Suprapubic skin (tissue), 4 donors: Measurements from ENCODE around the gene PGGHG. TPM values are rescaled to one million over a fixed set of nuclear protein-coding genes. Genes with fewer than 3 reads are reported as not detected.

Experiments used
- DNase-seq, 2 donors: peaks; one replicate each; pipeline ENCODE4 v3.0.0-alpha.2; 2019; ENCODE audit warnings: low spot score in 2 of 2
- H3K27ac ChIP-seq: fragments of 200-600 bp; sonication (generic); one replicate; pipeline ENCODE4 v1.5.1; 2019
- H3K27me3 ChIP-seq: fragments of 200-600 bp; sonication (generic); one replicate; pipeline ENCODE4 v1.5.1; 2019
- H3K36me3 ChIP-seq: fragments of 200-600 bp; sonication (generic); one replicate; pipeline ENCODE4 v1.5.1; 2019
- H3K4me1 ChIP-seq: fragments of 200-600 bp; sonication (generic); one replicate; pipeline ENCODE4 v1.5.1; 2019
- H3K4me3 ChIP-seq: fragments of 200-600 bp; sonication (generic); one replicate; pipeline ENCODE4 v1.5.1; 2019; ENCODE audit warnings: mild to moderate bottlenecking
- H3K9me3 ChIP-seq: fragments of 200-600 bp; sonication (generic); one replicate; pipeline ENCODE4 v1.5.1; 2019
- CTCF ChIP-seq, 2 donors: fragments of 200-600 bp in 1 of 2; fragments of 450-650 bp in 1 of 2; sonication (generic) in 1 of 2; IDR thresholded peaks; one replicate each; pipeline ENCODE4 v1.5.1; 2016 to 2019; ENCODE audit warnings: antibody characterized with exemption in 2 of 2, mild to moderate bottlenecking in 1 of 2, moderate library complexity in 1 of 2
- EP300 ChIP-seq: sonication (generic); formaldehyde crosslinking; IDR thresholded peaks from one replicate; pipeline ENCODE4 v1.6.1; 2017; ENCODE audit warnings: antibody characterized with exemption
- POLR2A ChIP-seq, 2 donors: fragments of 450-650 bp; IDR thresholded peaks; one replicate each; pipeline ENCODE4 v1.6.1; 2017; ENCODE audit warnings: antibody characterized with exemption in 2 of 2, mild to moderate bottlenecking in 2 of 2, moderate library complexity in 2 of 2
- POLR2AphosphoS5 ChIP-seq, 3 donors: sonication (generic); formaldehyde crosslinking; IDR thresholded peaks; one replicate each; pipeline ENCODE4 v1.6.1; 2017; ENCODE audit warnings: antibody characterized with exemption in 3 of 3
- WGBS: methylation state at CpG from one replicate; pipeline ENCODE4 v1.1.5; 2018; 5-methylcytosine and 5-hydroxymethylcytosine counted together
- total RNA-seq, 4 donors: library from RNA; depleted of rRNA; stranded (reverse); fragments of >200 nt; gene quantifications; one replicate each; pipeline ENCODE4 v1.1.0, GENCODE V29; 2016

PGGHG gene
- total RNA-seq, 4 donors from 2014 or later = 3.5 to 22.0 (median 8.1) TPM

- Histone ChIP-seq H3K4me3 (no peak overlapping the region), H3K4me1 (peaks cover 13% of the 10 kb centered on the region), H3K27me3 (peaks cover 17% of the 10 kb centered on the region), H3K9me3 (no peaks in the 10 kb centered on the region), H3K36me3 (no peaks in the 10 kb centered on the region), H3K27ac (no peak overlapping the region)
- DNase-seq = peak in 1 of 2 donors; percentile 62
- WGBS = 20% methylated on average over 15 of the region's 20 CpGs
- TF ChIP-seq POLR2A (IDR thresholded peaks at IDR 0.05) (no peak), POLR2AphosphoS5 (IDR thresholded peaks at IDR 0.05) (no peak), EP300 (no peak), CTCF (IDR thresholded peaks at IDR 0.05) (no peak)
Measured at GRCh38 chr11:299951-300735, 11.2 kb downstream of the PGGHG start.

DNA sequence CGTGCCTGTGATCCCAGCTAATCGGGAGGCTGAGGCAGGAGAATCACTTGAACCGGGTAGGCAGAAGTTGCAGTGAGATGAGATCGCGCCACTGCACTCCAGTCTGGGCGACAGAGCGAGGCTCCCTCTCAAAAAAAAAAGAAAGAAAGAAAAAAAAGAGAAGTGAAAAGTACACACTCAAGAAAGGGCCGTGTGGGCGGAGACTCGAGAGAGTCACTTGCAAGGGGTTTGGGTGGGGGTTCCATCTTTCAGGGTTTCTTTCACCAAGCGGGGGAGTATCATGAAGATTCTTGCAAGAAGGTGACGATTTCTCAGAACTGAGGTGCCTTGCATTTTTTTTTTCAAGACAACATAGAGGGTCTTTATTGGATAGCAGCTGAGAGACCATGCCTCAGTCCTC lies 14.4 kb downstream of the PGGHG start:
- DNase-seq = no peak
- no peaks in the 10 kb centered on the region for H3K36me3 ChIP-seq
- no peak overlapping the region for H3K4me3 ChIP-seq
- no peaks in the 10 kb centered on the region for H3K9me3 ChIP-seq
- WGBS = 80% methylated on average over 12 of the region's 12 CpGs
- peaks cover 17% of the 10 kb centered on the region for H3K27me3 ChIP-seq
- TF ChIP-seq POLR2AphosphoS5 (IDR thresholded peaks at IDR 0.05) (no peak), CTCF (IDR thresholded peaks at IDR 0.05) (no peak)
- H3K27ac ChIP-seq = no peak overlapping the region
- peaks cover 20% of the 10 kb centered on the region for H3K4me1 ChIP-seq

DNA sequence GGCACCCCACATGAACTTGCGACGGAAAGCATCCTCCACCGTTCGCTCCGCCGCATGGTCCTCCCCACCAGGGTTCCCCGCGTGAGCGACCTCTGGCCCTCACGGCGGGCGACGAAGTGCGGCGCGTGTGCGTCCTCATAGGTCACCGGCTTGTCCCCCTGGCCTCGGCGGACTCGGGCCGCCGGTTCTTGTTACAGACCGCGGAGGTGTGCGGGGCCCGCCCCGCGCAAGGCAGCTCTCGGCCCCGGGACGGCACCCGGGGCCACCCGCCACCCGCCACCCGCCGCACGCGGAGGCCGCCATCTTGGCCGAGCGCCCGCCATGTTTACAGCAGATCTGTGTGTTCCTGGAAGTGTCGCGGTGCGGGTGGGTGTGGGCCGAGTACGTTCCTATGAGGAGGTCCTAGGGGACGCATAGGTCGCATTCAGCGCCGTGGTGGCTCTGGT lies 15.2 kb downstream of the PGGHG start:
- no peak for TF ChIP-seq CTCF (IDR thresholded peaks at IDR 0.05)
- no peak for TF ChIP-seq POLR2A (IDR thresholded peaks at IDR 0.05)
- TF ChIP-seq EP300 = no peak
- TF ChIP-seq POLR2AphosphoS5 (IDR thresholded peaks at IDR 0.05) = no peak
- H3K4me3 ChIP-seq = no peak overlapping the region
- H3K4me1 ChIP-seq = peaks cover 25% of the 10 kb centered on the region
- peaks cover 11% of the 10 kb centered on the region for H3K27me3 ChIP-seq
- no peaks in the 10 kb centered on the region for H3K36me3 ChIP-seq
- no peaks in the 10 kb centered on the region for H3K9me3 ChIP-seq
- no peak for DNase-seq
- WGBS = 73% methylated on average over 37 of the region's 52 CpGs
- H3K27ac ChIP-seq = no peak overlapping the region

DNA sequence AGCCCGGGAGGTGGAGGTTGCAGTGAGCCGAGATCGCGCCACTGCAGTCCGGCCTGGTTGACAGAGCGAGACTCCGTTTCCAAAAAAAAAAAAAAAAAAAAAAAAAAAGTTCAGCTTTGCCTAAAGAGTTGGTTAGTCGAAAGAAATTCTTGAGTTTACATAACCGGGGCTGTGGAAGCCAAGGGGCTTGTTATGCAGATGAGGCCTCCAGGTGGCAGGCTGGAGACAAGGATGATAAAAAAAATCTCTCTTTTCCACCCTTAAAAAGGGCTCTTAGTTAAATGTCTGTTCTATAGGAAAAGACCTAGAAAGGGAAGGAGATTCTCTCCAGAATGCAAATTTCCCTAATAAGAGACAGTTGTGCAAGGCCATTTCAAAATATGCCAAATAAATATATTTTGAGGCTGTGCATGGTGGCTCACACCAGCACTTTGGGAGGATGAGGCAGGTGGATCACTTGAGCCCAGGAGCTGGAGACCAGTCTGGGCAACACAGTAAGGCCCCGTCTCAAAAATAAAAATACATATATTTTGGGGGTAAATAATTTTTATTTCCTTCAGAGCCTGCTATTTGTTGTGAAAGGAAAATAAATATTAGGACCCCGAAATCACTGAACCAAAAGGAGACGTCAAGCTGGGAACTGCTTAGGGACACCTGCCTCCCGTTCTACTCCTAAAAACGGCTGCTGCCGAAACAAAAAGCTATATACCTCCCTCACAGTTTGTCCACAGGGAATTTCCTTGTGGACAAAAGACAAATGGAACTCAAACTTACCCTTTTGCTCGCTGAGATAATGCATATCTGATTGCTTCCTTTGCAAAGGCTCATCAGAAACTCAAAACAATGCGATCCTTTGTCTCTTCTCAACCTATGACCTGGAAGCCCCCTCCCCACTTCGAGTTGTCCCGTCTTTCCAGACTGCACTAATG lies 16.3 kb downstream of the PGGHG start:
- Histone ChIP-seq H3K4me3 (no peak overlapping the region), H3K9me3 (no peaks in the 10 kb centered on the region), H3K27me3 (no peaks in the 10 kb centered on the region), H3K36me3 (no peaks in the 10 kb centered on the region), H3K27ac (no peak overlapping the region), H3K4me1 (peaks cover 35% of the 10 kb centered on the region)
- TF ChIP-seq POLR2A (IDR thresholded peaks at IDR 0.05) (no peak), CTCF (IDR thresholded peaks at IDR 0.05) (peak; percentile 33 to 46)
- 37% methylated on average over 19 of the region's 19 CpGs for WGBS
- DNase-seq = no peak

GRCh38 chr11:305844-306211 lies 16.9 kb downstream of the PGGHG start:
- DNase-seq = no peak
- H3K4me1 ChIP-seq = peaks cover 35% of the 10 kb centered on the region
- no peak overlapping the region for H3K4me3 ChIP-seq
- H3K9me3 ChIP-seq = no peaks in the 10 kb centered on the region
- TF ChIP-seq POLR2AphosphoS5 (IDR thresholded peaks at IDR 0.05) = no peak
- no peak for TF ChIP-seq POLR2A (IDR thresholded peaks at IDR 0.05)
- TF ChIP-seq CTCF (IDR thresholded peaks at IDR 0.05) = no peak
- no peak for TF ChIP-seq EP300
- no peak overlapping the region for H3K27ac ChIP-seq
- no peaks in the 10 kb centered on the region for H3K36me3 ChIP-seq
- H3K27me3 ChIP-seq = no peaks in the 10 kb centered on the region
- WGBS = 91% methylated on average over 10 of the region's 10 CpGs
